ENCODE results near the gene STEEP1. TPM values are rescaled to one million over a fixed set of nuclear protein-coding genes. Genes with fewer than 3 reads are reported as not detected.
"Not testable (repeated sequence)": the region's sequence is repeated elsewhere in the genome, so short reads cannot be mapped to it uniquely, and the experiment has no call there.

STEEP1 gene
- total RNA-seq, 8 experiments from 2014 or later, result 21.2 to 35.8 (median 27.0) TPM

DNA sequence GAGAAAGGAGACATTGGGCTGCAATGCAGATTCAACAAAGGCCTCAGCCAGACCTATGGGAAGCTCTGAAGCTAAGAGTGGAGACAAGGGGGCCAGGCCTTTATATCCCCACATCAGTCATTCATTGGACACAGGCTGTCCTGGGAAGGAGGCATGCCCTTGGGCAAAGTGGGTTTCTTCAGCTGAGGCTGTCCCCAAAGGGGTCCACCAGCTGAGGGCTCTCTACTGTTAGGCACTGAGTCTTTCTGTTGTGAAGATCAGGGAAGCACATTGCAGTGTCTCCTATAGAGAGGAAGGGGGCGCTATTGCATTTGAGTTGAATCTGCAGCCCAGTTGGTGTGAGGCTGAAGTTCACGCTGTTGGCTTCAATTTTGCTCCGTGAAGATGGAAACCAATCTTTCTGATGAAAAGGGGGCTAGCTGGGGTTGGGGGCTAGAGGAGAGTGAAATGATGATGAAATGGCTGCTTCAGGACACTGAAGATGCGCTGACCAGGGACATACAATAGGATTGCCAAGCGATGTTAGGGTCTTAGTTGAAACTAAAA, 49.0 kb downstream of the STEEP1 start:
- H3K4me3 ChIP-seq, result no peak overlapping the region
- WGBS, 10 experiments, result 0 to 80% (median 24%) methylated on average over 1 to 5 of the region's 5 CpGs; no CpG with 5 or more reads in 6 of the 10 experiments
- H3K27ac ChIP-seq, result no peak overlapping the region
- in situ Hi-C loops (cut with MboI; ENCODE audit: low pct_unique_long_range_greater_than_20kb in 2 of 9, low sequenced_read_pairs in 9 of 9, unreplicated experiment in 9 of 9), result loop anchor here in 1 of 9 experiments (25.0 kb wide), 1 partner anchor 221 kb away; no protein-coding TSS in a partner anchor
- ATAC-seq (replicated peaks in 6 of 8), result peak; percentile 71 to 86 (median 80)
- peaks cover 0 to 2% of the 10 kb centered on the region in 2 donors for H3K4me1 ChIP-seq (replicated peaks in 1 of 2)

DNA sequence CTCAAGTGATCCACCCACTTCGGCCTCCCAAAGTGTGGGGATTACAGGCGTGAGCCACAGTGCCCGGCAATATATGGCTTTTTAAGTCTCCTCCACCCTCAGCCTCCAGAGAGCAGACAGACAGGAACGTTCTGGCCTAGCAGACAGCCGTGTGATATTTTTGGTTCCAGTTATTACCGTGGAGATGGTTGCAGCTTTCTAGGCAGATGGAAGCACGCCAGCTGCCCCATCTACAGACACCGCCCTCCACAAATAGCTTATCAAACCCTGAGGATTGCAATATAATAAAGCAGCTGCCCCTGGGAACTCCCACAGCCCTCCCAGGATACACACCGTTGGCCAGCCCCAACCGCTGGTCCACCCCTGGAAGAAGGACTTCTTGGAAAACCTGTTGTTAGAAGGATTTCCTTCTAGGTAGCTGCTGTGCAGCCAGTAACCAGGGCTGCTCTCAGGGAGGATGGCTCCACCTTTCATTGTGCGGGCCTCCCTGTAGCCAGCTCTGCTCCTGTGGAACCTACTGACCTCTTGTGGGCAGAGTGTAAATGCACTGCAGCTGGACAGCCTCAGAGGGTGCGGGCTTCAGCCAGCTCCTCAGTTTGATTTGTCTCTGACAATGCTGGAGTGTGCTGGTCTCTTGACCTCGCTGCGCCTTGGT, 52.9 kb downstream of the STEEP1 start:
- Histone ChIP-seq H3K4me3 (no peak overlapping the region), H3K4me1 (replicated peaks in 1 of 2) (peaks cover 0 to 2% of the 10 kb centered on the region in 2 donors), H3K27ac (peak overlapping the region in 1 of 2 donors; percentile 49)
- in situ Hi-C loops (cut with MboI; ENCODE audit: low pct_unique_long_range_greater_than_20kb in 2 of 9, low sequenced_read_pairs in 9 of 9, unreplicated experiment in 9 of 9), result loop anchor here in 1 of 9 experiments (25.0 kb wide), 1 partner anchor 225 kb away; no protein-coding TSS in a partner anchor
- ATAC-seq (replicated peaks in 6 of 8), result peak; percentile 95 to 100 (median 98)
- 7 to 20% methylated on average over 1 to 4 of the region's 14 CpGs; no CpG with 5 or more reads in 8 of the 10 experiments for WGBS, 10 experiments

DNA sequence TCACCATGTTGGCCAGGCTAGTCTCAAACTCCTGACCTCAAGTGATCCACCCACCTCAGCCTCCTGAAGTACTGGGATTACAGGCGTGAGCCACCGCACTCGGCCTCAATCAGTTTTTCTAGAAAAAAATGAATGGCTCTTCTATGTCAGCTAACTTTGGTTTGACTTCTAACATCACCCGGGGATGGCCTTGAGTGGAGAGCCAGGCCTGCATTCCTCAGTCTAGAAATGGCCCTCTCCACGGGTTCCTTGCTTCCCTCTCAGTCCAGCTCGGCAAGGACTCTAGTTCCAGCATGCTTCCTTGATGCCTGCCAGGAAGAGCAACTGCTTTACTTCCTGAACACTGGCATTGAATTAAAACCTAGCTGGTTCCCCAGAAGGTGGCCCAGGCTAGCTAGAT, 58.0 kb downstream of the STEEP1 start:
- no peak overlapping the region for H3K27ac ChIP-seq
- H3K4me1 ChIP-seq (replicated peaks in 1 of 2), result peaks cover 0 to under 1% of the 10 kb centered on the region in 2 donors
- WGBS, 10 experiments, result 55 to 80% methylated on average over 1 to 3 of the region's 6 CpGs; no CpG with 5 or more reads in 8 of the 10 experiments
- in situ Hi-C loops (cut with MboI; ENCODE audit: low pct_unique_long_range_greater_than_20kb in 2 of 9, low sequenced_read_pairs in 9 of 9, unreplicated experiment in 9 of 9), result loop anchor here in 1 of 9 experiments (25.0 kb wide), 1 partner anchor 230 kb away; no protein-coding TSS in a partner anchor
- H3K4me3 ChIP-seq, result no peak overlapping the region
- ATAC-seq (replicated peaks in 6 of 8), result no peak

DNA sequence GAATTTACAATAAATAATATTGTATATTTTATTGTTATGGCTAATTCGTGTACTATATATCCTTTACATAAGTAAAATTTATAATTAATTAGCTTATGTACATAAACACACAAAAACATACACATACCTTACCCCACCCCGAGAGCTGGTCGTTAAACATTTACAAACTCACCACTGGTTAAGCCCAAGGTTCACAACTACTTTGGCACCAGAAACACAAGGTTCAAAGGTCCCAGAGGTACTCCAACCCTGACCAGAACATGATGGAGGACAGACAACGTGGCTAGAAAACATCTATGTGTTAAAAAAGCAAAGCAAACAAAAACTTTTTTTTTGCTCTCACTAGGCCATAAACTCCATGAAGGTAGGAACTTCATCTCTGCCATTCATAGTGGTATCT, 59.3 kb downstream of the STEEP1 start:
- no peak overlapping the region for H3K27ac ChIP-seq
- H3K4me3 ChIP-seq, result no peak overlapping the region
- ATAC-seq (replicated peaks in 6 of 8), result no peak
- WGBS, 10 experiments, result 46 to 90% (median 86%) methylated on average over 2 to 4 of the region's 4 CpGs; no CpG with 5 or more reads in 5 of the 10 experiments
- no peaks in the 10 kb centered on the region for H3K4me1 ChIP-seq (replicated peaks in 1 of 2)
- in situ Hi-C loops (cut with MboI; ENCODE audit: low pct_unique_long_range_greater_than_20kb in 2 of 9, low sequenced_read_pairs in 9 of 9, unreplicated experiment in 9 of 9), result loop anchor here in 1 of 9 experiments (25.0 kb wide), 1 partner anchor 231 kb away; no protein-coding TSS in a partner anchor

DNA sequence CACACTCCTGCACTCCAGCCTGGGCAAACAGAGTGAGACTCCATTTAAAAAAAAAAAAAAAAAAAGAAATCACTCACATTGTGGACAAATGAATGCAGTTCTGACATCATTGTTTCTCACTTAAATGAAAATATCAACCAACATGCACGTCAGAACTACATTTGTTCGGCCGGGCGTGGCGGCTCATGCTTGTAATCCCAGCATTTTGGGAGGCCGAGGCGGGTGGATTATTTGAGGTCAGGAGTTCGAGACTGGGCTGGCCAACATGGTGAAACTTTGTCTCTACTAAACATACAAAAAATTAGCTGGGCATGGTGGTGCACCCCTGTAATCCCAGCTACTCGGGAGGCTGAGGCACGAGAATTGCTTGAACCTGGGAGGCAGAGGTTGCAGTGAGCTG, 60.1 kb downstream of the STEEP1 start:
- not testable (repeated sequence) for ATAC-seq (replicated peaks in 6 of 8); H3K27ac ChIP-seq; H3K4me3 ChIP-seq; H3K4me1 ChIP-seq (replicated peaks in 1 of 2)
- 66 to 100% (median 100%) methylated on average over 2 to 10 of the region's 10 CpGs; no CpG with 5 or more reads in 7 of the 10 experiments for WGBS, 10 experiments
- in situ Hi-C loops (cut with MboI; ENCODE audit: low pct_unique_long_range_greater_than_20kb in 2 of 9, low sequenced_read_pairs in 9 of 9, unreplicated experiment in 9 of 9), result loop anchor here in 1 of 9 experiments (25.0 kb wide), 1 partner anchor 232 kb away; no protein-coding TSS in a partner anchor

DNA sequence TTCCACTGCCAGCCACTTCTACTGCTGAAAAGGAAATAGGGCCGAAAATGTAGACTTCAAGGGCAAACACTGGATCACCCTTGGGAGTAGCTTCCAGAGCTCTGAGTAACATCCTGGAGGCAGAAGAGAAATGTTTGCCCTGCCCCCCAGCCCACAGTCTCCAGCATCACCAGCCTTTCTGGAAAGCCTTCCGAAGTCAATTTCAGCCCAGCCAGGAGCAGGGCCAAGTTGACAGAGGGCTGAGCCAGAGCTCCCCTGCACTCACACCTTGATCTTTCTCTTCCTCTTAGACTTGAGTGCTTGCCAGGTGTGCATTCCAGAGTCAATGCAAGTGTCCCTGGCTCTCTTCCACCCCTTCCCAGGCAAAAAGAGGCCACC, 61.7 kb downstream of the STEEP1 start:
- in situ Hi-C loops (cut with MboI; ENCODE audit: low pct_unique_long_range_greater_than_20kb in 2 of 9, low sequenced_read_pairs in 9 of 9, unreplicated experiment in 9 of 9), result loop anchor here in 1 of 9 experiments (25.0 kb wide), 1 partner anchor 234 kb away; no protein-coding TSS in a partner anchor
- no peak overlapping the region for H3K27ac ChIP-seq

DNA sequence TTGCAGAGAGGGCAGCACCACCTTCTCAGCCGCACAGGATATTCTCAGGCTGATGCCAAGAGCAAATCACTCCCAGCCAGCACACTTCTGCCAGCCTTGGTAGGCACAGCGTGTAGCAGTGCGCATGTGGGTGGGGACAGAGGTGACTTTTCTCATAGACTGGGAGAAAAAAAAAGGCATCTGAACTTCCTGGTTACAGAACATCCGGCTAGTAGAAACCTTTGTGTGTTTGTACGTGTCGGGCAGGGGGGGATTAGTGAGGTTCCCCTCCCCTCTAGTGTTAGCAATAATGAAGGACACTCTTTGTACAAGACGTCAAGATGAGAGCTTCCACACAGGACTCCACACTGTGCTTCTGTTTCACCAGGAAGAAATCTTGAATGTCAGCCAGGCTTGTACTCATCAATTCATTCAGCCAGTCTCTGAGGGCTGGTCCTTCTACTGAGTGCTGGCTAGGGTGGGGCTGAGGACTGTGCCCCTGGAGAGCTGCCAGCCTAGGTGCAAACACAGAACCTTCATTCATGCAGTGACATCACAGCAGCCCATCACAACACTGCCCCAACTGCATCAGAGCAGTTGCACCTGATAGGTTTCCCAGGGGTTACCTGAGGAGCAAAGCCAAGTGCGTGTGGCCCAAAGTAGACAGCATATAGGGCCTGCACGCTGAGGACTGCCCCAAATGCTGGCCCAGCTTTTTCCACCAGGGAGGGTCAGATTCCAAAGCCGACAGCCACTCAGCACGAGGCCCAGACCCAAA, 62.3 kb downstream of the STEEP1 start:
- 0 to 60% (median 38%) methylated on average over 1 to 4 of the region's 11 CpGs; no CpG with 5 or more reads in 7 of the 10 experiments for WGBS, 10 experiments
- in situ Hi-C loops (cut with MboI; ENCODE audit: low pct_unique_long_range_greater_than_20kb in 2 of 9, low sequenced_read_pairs in 9 of 9, unreplicated experiment in 9 of 9), result loop anchor here in 1 of 9 experiments (25.0 kb wide), 1 partner anchor 234 kb away; no protein-coding TSS in a partner anchor
- no peaks in the 10 kb centered on the region for H3K4me1 ChIP-seq (replicated peaks in 1 of 2)
- peak in 4 of 8 experiments; percentile 27 to 72 (median 50) for ATAC-seq (replicated peaks in 6 of 8)
- no peak overlapping the region for H3K4me3 ChIP-seq
- no peak overlapping the region for H3K27ac ChIP-seq

More for the DNA sequence above, 61.7 kb downstream of the STEEP1 start:
- H3K4me1 ChIP-seq (replicated peaks in 1 of 2), result no peaks in the 10 kb centered on the region
- no CpG with 5 or more reads among the region's 2 CpGs for WGBS, 10 experiments
- H3K4me3 ChIP-seq, result no peak overlapping the region
- ATAC-seq (replicated peaks in 6 of 8), result no peak

DNA sequence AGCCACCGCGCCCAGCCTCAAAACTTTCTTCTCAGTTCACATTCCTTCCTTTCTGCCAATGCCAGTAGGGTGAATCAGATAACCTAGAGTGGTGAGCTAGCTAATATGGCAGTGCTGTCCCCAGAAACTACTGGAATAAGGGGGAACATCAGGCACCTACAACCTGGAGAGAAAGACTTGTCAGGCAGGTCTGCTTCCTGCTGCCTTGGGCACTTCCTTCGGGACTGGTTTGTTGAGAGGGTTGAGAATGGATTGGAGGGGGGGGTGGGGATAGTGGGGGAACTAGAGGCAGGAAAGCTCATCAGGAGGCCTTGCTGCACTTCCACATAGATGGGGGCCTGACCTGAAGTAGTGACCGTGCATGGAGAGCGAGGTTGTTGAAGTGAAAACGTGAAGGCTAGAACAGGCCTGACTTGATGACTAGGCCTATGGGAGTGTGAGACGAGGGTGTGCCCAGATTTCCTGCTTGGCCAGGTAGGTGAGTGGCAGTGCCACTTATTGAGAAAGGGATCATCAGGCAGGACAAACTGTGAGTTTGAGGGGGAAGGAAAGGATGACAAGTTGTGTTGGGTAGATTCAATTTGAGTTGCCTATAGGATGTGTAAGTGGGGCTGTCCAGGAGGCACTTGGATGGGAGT, 63.6 kb downstream of the STEEP1 start:
- ATAC-seq (replicated peaks in 6 of 8), result no peak
- Histone ChIP-seq H3K27ac (no peak overlapping the region), H3K4me3 (no peak overlapping the region), H3K4me1 (replicated peaks in 1 of 2) (no peaks in the 10 kb centered on the region)
- in situ Hi-C loops (cut with MboI; ENCODE audit: low pct_unique_long_range_greater_than_20kb in 2 of 9, low sequenced_read_pairs in 9 of 9, unreplicated experiment in 9 of 9), result loop anchor here in 1 of 9 experiments (25.0 kb wide), 1 partner anchor 236 kb away; no protein-coding TSS in a partner anchor
- WGBS, 10 experiments, result 60 to 69% methylated on average over 1 to 4 of the region's 7 CpGs; no CpG with 5 or more reads in 8 of the 10 experiments

DNA sequence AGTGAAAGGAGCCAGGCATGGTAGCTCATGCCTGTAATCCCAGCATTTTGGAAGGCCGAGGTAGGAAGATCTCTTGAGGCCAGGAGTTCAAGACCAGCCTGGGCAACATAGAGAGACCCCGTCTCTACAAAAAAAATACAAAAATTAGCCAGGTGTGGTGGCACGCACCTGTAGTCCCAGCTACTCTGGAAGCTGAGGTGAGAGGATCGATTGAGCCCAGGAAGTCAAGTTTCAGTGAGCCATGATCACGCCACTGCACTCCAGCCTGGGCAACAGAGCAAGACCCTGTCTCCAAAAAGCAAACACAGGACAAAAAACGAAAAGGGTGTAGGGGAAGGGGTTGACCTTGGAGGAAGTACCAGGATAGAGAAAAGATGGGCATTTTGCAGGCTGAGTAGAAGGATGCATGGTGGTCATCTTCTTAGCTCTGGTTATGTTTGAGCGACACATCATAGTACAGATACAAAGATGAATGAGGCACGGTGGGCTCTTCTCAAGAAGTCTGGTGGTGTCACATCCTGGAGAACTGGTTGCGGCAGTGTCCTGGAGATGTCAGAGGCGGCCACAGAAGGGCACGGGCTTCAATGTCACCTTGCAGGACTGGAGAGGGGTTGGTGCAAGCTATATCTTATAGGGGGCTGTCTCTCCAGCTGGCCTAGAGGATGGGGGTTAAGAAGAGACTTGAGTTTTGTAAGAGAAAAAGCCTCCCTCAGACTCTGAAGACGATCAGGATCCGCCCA, 65.0 kb downstream of the STEEP1 start:
- Histone ChIP-seq H3K4me3 (no peak overlapping the region), H3K27ac (no peak overlapping the region), H3K4me1 (replicated peaks in 1 of 2) (no peaks in the 10 kb centered on the region)
- in situ Hi-C loops (cut with MboI; ENCODE audit: low pct_unique_long_range_greater_than_20kb in 2 of 9, low sequenced_read_pairs in 9 of 9, unreplicated experiment in 9 of 9), result loop anchor here in 1 of 9 experiments (25.0 kb wide), 1 partner anchor 237 kb away; no protein-coding TSS in a partner anchor
- ATAC-seq (replicated peaks in 6 of 8), result no peak
- 20 to 100% (median 80%) methylated on average over 1 to 11 of the region's 13 CpGs; no CpG with 5 or more reads in 3 of the 10 experiments for WGBS, 10 experiments

DNA sequence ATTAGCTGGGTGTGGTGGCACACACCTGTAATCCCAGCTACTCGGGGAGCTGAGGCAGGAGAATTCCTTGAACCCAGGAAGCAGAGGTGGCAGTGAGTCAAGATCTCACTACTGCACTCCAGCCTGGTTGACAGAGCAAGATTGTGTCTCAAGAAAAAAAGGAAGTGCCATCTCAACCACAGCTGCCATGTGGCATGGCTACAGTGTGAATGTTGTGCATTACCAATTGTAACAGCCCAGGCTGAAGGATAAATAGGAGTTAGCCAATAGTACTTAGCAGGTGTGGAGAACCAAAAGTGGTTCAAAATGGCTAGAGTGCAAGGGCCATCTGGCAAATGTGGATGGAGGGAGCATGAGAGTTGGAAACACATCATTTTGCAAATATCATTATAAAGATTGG, 68.0 kb downstream of the STEEP1 start:
- Histone ChIP-seq H3K4me1 (replicated peaks in 1 of 2) (no peaks in the 10 kb centered on the region), H3K4me3 (no peak overlapping the region), H3K27ac (no peak overlapping the region)
- WGBS, 10 experiments, result 0% methylated on average over 1 of the region's 1 CpG; no CpG with 5 or more reads in 9 of the 10 experiments
- no peak for ATAC-seq (replicated peaks in 6 of 8)
- in situ Hi-C loops (cut with MboI; ENCODE audit: low pct_unique_long_range_greater_than_20kb in 2 of 9, low sequenced_read_pairs in 9 of 9, unreplicated experiment in 9 of 9), result no loop called here

DNA sequence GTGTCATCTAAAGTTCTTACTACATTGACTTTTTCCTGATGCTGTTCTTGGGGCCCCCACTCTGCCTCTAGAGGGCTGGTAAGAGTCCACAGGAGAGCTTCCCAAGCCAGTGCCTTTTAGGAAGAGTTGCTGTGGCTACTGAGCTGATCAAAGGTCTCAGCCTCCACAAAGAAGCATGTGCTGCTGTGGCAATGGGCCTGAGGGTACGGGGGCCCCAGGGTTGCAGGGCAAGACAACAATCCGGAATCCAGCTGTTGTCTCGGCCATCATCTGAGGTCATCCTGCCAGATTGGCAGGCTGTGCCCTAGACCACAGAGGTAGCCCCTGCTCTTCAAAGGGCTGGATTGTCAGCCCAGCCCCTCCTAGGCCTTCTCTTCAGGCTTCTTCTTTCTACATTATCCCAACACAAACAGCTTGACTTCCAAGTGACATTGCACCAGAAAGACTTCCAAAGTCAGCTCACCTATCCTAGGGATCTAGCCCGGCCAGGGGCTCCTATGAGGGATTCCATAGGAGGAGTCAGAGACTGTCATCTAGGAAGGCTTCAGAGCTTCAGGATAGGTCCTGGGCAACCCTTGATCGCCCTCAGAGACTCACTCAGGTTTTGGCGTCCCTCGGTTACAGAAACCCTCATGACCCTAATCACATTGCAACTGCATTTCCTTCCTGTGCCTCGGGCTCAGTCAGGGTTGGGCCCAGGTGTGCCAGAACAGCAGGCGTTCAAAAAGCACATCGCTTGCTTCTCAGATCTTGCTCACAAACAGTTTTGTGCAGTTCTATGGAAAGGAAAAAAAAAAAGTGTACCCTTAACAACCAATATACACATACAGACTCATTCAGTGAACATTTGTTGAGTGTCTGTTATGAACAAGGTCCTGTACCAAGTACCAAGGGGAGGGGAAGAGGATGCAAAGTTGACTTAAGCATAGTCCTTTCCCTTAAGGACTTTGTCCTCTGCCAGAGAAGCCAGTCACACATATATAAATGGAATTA, 69.2 kb downstream of the STEEP1 start:
- no peak overlapping the region for H3K27ac ChIP-seq
- H3K4me1 ChIP-seq (replicated peaks in 1 of 2), result no peaks in the 10 kb centered on the region
- no peak overlapping the region for H3K4me3 ChIP-seq
- peak in 1 of 8 experiments; percentile 39 for ATAC-seq (replicated peaks in 6 of 8)
- WGBS, 10 experiments, result 20 to 100% (median 45%) methylated on average over 1 to 7 of the region's 10 CpGs; no CpG with 5 or more reads in 3 of the 10 experiments
- in situ Hi-C loops (cut with MboI; ENCODE audit: low pct_unique_long_range_greater_than_20kb in 2 of 9, low sequenced_read_pairs in 9 of 9, unreplicated experiment in 9 of 9), result no loop called here

Data from motor neuron (in vitro differentiated cells).